Transverse colon (tissue), 3 donors: ENCODE data around the gene DENND6B.

Experiments used
- CTCF ChIP-seq, 5 experiments: fragments of 200-600 bp in 3 of 5; fragments of 450-650 bp in 2 of 5; sonication (generic) in 3 of 5; IDR thresholded peaks; 1 replicate in 2 of 5; 2 replicates in 3 of 5; pipeline ENCODE4 v1.5.1; 2016 to 2017; ENCODE audit warnings: antibody characterized with exemption in 5 of 5, inconsistent platforms in 3 of 5, mild to moderate bottlenecking in 2 of 5, moderate library complexity in 1 of 5
- EP300 ChIP-seq: sonication (generic); formaldehyde crosslinking; IDR thresholded peaks from one replicate; pipeline ENCODE4 v1.6.1; 2017; ENCODE audit warnings: antibody characterized with exemption, low read depth
- POLR2A ChIP-seq: fragments of 450-650 bp; IDR thresholded peaks from one replicate; pipeline ENCODE4 v1.6.1; 2016; ENCODE audit warnings: antibody characterized with exemption, mild to moderate bottlenecking, moderate library complexity

- TF ChIP-seq POLR2A (no peak), EP300 (no peak), CTCF (IDR thresholded peaks at IDR 0.05) (no peak)
Measured at GRCh38 chr22:50318698-50319411, 8.0 kb downstream of the DENND6B start.
